Measurements from ENCODE around the gene RAB40B.

GRCh38 chr17:82630212-82630611, 68.3 kb downstream of the RAB40B start:
- TF ChIP-seq CTCF (IDR thresholded peaks at IDR 0.05 in 4 of 5, conservative IDR thresholded peaks at IDR 0.05 in 1 of 5): no peak
- TF ChIP-seq POLR2A (IDR thresholded peaks at IDR 0.05): no peak

All from gastrocnemius medialis (tissue), 4 donors.